ENCODE results near the gene TRPM8. TPM values are rescaled to one million over a fixed set of nuclear protein-coding genes. Genes with fewer than 3 reads are reported as not detected.

The TRPM8 gene
- polyA plus RNA-seq, 1 donor (not counting 4 experiments of a cell fraction or from before 2014, with no cell fraction given), result 0.04 TPM

DNA sequence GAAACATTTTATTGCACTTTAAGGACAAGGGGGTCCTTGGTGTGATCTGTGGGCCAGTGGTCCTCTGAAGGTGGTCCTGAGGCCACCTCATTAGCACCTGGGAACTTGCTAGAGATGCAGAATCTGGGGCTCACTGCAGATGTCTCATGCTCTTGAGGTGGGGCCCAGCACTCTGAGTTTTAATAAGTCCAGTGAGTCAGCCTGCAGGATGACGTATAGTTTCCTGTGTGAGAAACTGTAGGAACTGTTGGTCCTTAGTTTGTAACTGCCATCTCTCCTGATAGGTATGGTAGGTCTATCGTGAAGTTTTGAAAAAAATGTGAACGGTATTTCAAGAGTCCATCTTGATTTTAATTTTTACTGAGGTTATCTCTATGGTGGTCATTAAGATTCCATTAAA lies 2.8 kb downstream of the TRPM8 start:
- TF ChIP-seq, protein P1, sequence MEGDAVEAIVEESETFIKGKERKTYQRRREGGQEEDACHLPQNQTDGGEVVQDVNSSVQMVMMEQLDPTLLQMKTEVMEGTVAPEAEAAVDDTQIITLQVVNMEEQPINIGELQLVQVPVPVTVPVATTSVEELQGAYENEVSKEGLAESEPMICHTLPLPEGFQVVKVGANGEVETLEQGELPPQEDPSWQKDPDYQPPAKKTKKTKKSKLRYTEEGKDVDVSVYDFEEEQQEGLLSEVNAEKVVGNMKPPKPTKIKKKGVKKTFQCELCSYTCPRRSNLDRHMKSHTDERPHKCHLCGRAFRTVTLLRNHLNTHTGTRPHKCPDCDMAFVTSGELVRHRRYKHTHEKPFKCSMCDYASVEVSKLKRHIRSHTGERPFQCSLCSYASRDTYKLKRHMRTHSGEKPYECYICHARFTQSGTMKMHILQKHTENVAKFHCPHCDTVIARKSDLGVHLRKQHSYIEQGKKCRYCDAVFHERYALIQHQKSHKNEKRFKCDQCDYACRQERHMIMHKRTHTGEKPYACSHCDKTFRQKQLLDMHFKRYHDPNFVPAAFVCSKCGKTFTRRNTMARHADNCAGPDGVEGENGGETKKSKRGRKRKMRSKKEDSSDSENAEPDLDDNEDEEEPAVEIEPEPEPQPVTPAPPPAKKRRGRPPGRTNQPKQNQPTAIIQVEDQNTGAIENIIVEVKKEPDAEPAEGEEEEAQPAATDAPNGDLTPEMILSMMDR (optimal IDR thresholded peaks at IDR 0.05 in 1 of 3, IDR thresholded peaks at IDR 0.05 in 1 of 3, conservative IDR thresholded peaks at IDR 0.05 in 1 of 3; ENCODE audit: extremely low read depth in 1 of 3, insufficient read depth in 2 of 3, low read length in 3 of 3), result no peak
- no peak for TF ChIP-seq EZH2 (IDR thresholded peaks at IDR 0.05; ENCODE audit: low read length)
- Histone ChIP-seq H3K36me3 (ENCODE audit: control insufficient read depth in 2 of 2, extremely low read depth in 1 of 2, insufficient read depth in 2 of 2, low read length in 2 of 2) (no peaks in the 10 kb centered on the region), H3K9me1 (ENCODE audit: control insufficient read depth, extremely low read depth, insufficient read depth, low read length) (no peaks in the 10 kb centered on the region), H3K9me3 (ENCODE audit: control insufficient read depth, low read depth, low read length) (no peaks in the 10 kb centered on the region), H3K79me2 (ENCODE audit: control insufficient read depth, insufficient read depth, low read length) (no peaks in the 10 kb centered on the region), H3K27ac (ENCODE audit: control insufficient read depth, insufficient read depth, low read length) (no peak overlapping the region), H2AFZ (ENCODE audit: control insufficient read depth, low read length) (no peak overlapping the region), H3K4me1 (ENCODE audit: control insufficient read depth, extremely low read depth, insufficient read depth, low read length) (peaks cover 4% of the 10 kb centered on the region), H4K20me1 (ENCODE audit: control insufficient read depth, extremely low read depth, insufficient read depth, low read length) (no peaks in the 10 kb centered on the region), H3K4me2 (ENCODE audit: control insufficient read depth, extremely low read depth, insufficient read depth, low read depth, low read length) (no peak overlapping the region), H3K4me3 (ENCODE audit: control insufficient read depth in 2 of 3, extremely low read depth in 1 of 3, insufficient read depth in 2 of 3, low read depth in 1 of 3, low read length in 3 of 3) (no peak overlapping the region), H3K9ac (ENCODE audit: control insufficient read depth, extremely low read depth, insufficient read depth, low read length) (no peak overlapping the region), H3K27me3 (ENCODE audit: control insufficient read depth, extremely low read depth, insufficient read depth, low read length) (peaks cover 7% of the 10 kb centered on the region)
- no peak for FAIRE-seq
- dilution Hi-C loops (cut with MboI; ENCODE audit: extremely low pct_ligation_motif_present, low sequenced_read_pairs), result no loop called here
- DNase-seq (ENCODE audit: low read depth, low spot score), result no peak

DNA sequence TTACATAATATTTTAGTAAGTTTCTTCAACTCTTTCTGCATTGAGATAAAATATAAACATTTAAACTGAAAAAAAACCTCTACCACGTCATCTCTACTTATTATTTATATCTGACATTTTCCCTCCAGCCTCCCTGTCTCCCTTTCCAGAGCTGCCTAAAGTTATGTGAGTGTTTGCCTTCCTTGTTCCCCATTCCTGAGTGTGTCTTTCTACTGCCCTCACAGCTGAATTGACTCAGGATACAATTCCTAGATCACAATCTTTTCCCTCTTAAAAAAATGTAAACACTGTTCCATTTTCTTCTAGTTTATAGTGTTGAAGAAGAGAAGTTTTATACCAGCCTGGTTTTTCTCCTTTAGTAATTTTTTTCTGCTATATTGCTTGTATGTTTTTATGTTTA lies 5.3 kb downstream of the TRPM8 start:
- Histone ChIP-seq H2AFZ (ENCODE audit: control insufficient read depth, low read length) (no peak overlapping the region), H3K4me2 (ENCODE audit: control insufficient read depth, extremely low read depth, insufficient read depth, low read depth, low read length) (no peak overlapping the region), H3K27ac (ENCODE audit: control insufficient read depth, insufficient read depth, low read length) (no peak overlapping the region), H3K4me3 (ENCODE audit: control insufficient read depth in 2 of 3, extremely low read depth in 1 of 3, insufficient read depth in 2 of 3, low read depth in 1 of 3, low read length in 3 of 3) (no peak overlapping the region), H3K9me1 (ENCODE audit: control insufficient read depth, extremely low read depth, insufficient read depth, low read length) (no peaks in the 10 kb centered on the region), H3K4me1 (ENCODE audit: control insufficient read depth, extremely low read depth, insufficient read depth, low read length) (peaks cover 9% of the 10 kb centered on the region), H3K9me3 (ENCODE audit: control insufficient read depth, low read depth, low read length) (no peaks in the 10 kb centered on the region), H4K20me1 (ENCODE audit: control insufficient read depth, extremely low read depth, insufficient read depth, low read length) (no peaks in the 10 kb centered on the region), H3K27me3 (ENCODE audit: control insufficient read depth, extremely low read depth, insufficient read depth, low read length) (peaks cover 7% of the 10 kb centered on the region), H3K9ac (ENCODE audit: control insufficient read depth, extremely low read depth, insufficient read depth, low read length) (no peak overlapping the region), H3K36me3 (ENCODE audit: control insufficient read depth in 2 of 2, extremely low read depth in 1 of 2, insufficient read depth in 2 of 2, low read length in 2 of 2) (no peaks in the 10 kb centered on the region), H3K79me2 (ENCODE audit: control insufficient read depth, insufficient read depth, low read length) (no peaks in the 10 kb centered on the region)
- no peak for FAIRE-seq
- dilution Hi-C loops (cut with MboI; ENCODE audit: extremely low pct_ligation_motif_present, low sequenced_read_pairs), result no loop called here
- DNase-seq (ENCODE audit: low read depth, low spot score), result no peak
- TF ChIP-seq EZH2 (IDR thresholded peaks at IDR 0.05; ENCODE audit: low read length), result no peak
- TF ChIP-seq, protein P1 (optimal IDR thresholded peaks at IDR 0.05 in 1 of 3, IDR thresholded peaks at IDR 0.05 in 1 of 3, conservative IDR thresholded peaks at IDR 0.05 in 1 of 3; ENCODE audit: extremely low read depth in 1 of 3, insufficient read depth in 2 of 3, low read length in 3 of 3), result no peak

Measured in keratinocyte (primary cell).